ENCODE data around the gene LDLRAP1. TPM values are rescaled to one million over a fixed set of nuclear protein-coding genes. Genes with fewer than 3 reads are reported as not detected.

Gene LDLRAP1
- total and polyA plus RNA-seq, 2 of the 4 experiments (the other 2 are of a cell fraction), result 4.5 to 14.4 TPM

DNA sequence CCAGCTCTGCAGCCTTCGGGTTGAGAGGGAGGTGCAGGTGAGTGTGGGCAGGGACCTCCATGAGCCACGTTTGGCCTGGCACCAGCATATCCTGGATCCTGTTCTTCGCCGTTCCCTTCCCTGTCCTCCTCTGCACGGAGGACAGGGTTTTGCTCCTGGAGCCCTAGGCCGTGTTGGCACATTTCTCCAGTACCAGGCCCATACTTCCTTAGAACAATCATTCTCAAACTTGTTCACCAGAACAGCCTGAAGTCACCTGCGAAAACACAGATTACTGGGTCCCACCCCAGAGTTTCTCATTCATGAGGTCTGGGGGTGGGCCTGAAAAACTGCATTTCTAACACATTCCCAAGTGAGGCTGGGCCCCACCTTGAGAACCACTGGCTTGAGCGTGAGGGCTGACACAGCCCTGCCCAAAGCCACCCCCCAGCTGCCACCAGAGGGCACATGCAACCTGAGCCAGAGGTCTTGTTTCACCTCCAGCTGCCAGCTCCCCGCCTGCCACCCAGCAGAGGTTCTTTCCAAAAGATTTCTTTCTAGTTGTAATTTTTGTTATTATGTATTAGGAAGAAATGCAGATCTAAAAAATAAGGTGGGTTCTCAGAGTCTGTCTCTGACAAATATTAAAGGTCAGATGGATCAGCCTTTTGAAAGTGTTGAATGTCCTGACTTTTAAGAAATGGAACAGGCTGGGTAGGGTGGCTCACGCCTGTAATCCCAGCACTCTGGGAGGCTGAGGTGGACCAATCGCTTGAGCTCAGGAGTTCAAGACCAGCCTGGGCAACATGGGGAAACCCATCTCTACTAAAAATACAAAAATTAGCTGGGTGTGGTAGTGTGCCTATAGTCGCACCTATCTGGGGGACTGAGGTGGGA is 39.6 kb upstream of the LDLRAP1 start:
- Histone ChIP-seq H3K14ac (replicated peaks; ENCODE audit: low read depth, low read length) (peak overlapping the region; percentile 16), H2BK5ac (ENCODE audit: low read depth, low read length, poor library complexity, severe bottlenecking) (peak overlapping the region; percentile 67), H3K9ac (ENCODE audit: low read depth, low read length) (peak overlapping the region; percentile 27; the same call in 1 of the 2 replicates), H3K36me3 (ENCODE audit: control insufficient read depth, insufficient read depth, low read length) (peaks cover 2% of the 10 kb centered on the region; the same call in 1 of the 2 replicates), H3K56ac (ENCODE audit: extremely low read depth, insufficient read depth, low read length) (peak overlapping the region; percentile 19; the same call in 1 of the 2 replicates), H4K5ac (ENCODE audit: low read depth, low read length) (peak overlapping the region; percentile 78), H3K4me1 (ENCODE audit: control insufficient read depth, insufficient read depth, low read length) (peaks cover 38% of the 10 kb centered on the region), H2BK20ac (ENCODE audit: low read depth, low read length) (peak overlapping the region; percentile 82), H4K91ac (ENCODE audit: insufficient read depth, low read depth, low read length) (peak overlapping the region; percentile 76), H2BK15ac (ENCODE audit: low read depth, low read length) (peak overlapping the region; percentile 35; the same call in 1 of the 3 replicates), H2AK5ac (ENCODE audit: low read depth, low read length) (peak overlapping the region; percentile 83), H3K4me2 (ENCODE audit: low read depth, low read length) (no peak overlapping the region), H3K79me1 (ENCODE audit: low read depth in 1 of 2, low read length in 2 of 2) (0 out of 4 replicates have a peak, but pooled peaks cover 0 to 4% of the 10 kb centered on the region in 2 experiments), H2AK9ac (replicated peaks; ENCODE audit: low read depth, low read length, poor library complexity) (no peak overlapping the region), H2AFZ (replicated peaks; ENCODE audit: low read length, poor library complexity) (no peak overlapping the region), H3K23ac (ENCODE audit: low read depth, low read length) (0 out of 2 replicates have a peak overlapping the region, but pooled peaks have one; percentile 4), H3K9me3 (ENCODE audit: control insufficient read depth, insufficient read depth, low read length) (no peaks in the 10 kb centered on the region), H4K20me1 (ENCODE audit: insufficient read depth, low read length) (0 out of 2 replicates have a peak, but pooled peaks cover 4% of the 10 kb centered on the region), H3K18ac (ENCODE audit: low read depth, low read length) (peak overlapping the region; percentile 53; the same call in 1 of the 2 replicates), H2BK120ac (ENCODE audit: low read depth, low read length) (peak overlapping the region; percentile 75), H3K9me1 (ENCODE audit: insufficient read depth, low read length) (peaks cover 15% of the 10 kb centered on the region), H3K27ac (ENCODE audit: insufficient read depth, low read length) (peak overlapping the region; percentile 57), H3K4me3 (ENCODE audit: insufficient read depth, low read depth, low read length) (no peak overlapping the region), H3K4ac (ENCODE audit: low read depth, low read length) (peak overlapping the region; percentile 74), H3K27me3 (ENCODE audit: control insufficient read depth, insufficient read depth, low read length) (no peaks in the 10 kb centered on the region), H4K8ac (ENCODE audit: low read depth in 2 of 2, low read length in 2 of 2) (peak overlapping the region; percentile 52 to 66; a peak in 3 of 4 replicates)
- no peak for DNase-seq
- POLR2A ChIA-PET (ENCODE audit: unreplicated experiment), result no interaction called here
- dilution Hi-C loops (cut with HindIII; ENCODE audit: low sequenced_read_pairs, unreplicated experiment) (no loop called here), in situ Hi-C loops (cut with MboI; ENCODE audit: low sequenced_read_pairs) (loop anchor here (25.0 kb wide), 1 partner anchor 91 kb away; the partner anchor contains the start of gene RHCE), intact Hi-C loops (cut with micrococcal nuclease) (no loop called here)
- no peak for TF ChIP-seq POLR2A (IDR thresholded peaks at IDR 0.05; ENCODE audit: low read depth, low read length)
- TF ChIP-seq, protein P1, sequence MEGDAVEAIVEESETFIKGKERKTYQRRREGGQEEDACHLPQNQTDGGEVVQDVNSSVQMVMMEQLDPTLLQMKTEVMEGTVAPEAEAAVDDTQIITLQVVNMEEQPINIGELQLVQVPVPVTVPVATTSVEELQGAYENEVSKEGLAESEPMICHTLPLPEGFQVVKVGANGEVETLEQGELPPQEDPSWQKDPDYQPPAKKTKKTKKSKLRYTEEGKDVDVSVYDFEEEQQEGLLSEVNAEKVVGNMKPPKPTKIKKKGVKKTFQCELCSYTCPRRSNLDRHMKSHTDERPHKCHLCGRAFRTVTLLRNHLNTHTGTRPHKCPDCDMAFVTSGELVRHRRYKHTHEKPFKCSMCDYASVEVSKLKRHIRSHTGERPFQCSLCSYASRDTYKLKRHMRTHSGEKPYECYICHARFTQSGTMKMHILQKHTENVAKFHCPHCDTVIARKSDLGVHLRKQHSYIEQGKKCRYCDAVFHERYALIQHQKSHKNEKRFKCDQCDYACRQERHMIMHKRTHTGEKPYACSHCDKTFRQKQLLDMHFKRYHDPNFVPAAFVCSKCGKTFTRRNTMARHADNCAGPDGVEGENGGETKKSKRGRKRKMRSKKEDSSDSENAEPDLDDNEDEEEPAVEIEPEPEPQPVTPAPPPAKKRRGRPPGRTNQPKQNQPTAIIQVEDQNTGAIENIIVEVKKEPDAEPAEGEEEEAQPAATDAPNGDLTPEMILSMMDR (conservative IDR thresholded peaks at IDR 0.05; ENCODE audit: low read depth, low read length), result peak; percentile 31
- TF ChIP-seq, protein P2, sequence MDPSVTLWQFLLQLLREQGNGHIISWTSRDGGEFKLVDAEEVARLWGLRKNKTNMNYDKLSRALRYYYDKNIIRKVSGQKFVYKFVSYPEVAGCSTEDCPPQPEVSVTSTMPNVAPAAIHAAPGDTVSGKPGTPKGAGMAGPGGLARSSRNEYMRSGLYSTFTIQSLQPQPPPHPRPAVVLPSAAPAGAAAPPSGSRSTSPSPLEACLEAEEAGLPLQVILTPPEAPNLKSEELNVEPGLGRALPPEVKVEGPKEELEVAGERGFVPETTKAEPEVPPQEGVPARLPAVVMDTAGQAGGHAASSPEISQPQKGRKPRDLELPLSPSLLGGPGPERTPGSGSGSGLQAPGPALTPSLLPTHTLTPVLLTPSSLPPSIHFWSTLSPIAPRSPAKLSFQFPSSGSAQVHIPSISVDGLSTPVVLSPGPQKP (IDR thresholded peaks at IDR 0.05; ENCODE audit: borderline replicate concordance, low read depth, low read length), result no peak
- TF ChIP-seq CEBPB (IDR thresholded peaks at IDR 0.05; ENCODE audit: low read depth, low read length), result no peak
- TF ChIP-seq BHLHE40 (IDR thresholded peaks at IDR 0.05; ENCODE audit: low read depth, low read length), result no peak
- TF ChIP-seq SMC3 (IDR thresholded peaks at IDR 0.05; ENCODE audit: low read depth, low read length), result 0 out of 2 replicates have a peak, but pooled peaks have one; percentile 16
- TF ChIP-seq, protein P3, sequence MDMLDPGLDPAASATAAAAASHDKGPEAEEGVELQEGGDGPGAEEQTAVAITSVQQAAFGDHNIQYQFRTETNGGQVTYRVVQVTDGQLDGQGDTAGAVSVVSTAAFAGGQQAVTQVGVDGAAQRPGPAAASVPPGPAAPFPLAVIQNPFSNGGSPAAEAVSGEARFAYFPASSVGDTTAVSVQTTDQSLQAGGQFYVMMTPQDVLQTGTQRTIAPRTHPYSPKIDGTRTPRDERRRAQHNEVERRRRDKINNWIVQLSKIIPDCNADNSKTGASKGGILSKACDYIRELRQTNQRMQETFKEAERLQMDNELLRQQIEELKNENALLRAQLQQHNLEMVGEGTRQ (IDR thresholded peaks at IDR 0.05; ENCODE audit: low read depth, low read length), result no peak
- no peak for TF ChIP-seq RAD21 (IDR thresholded peaks at IDR 0.05; ENCODE audit: low read length)
- no peak for TF ChIP-seq RFX5 (IDR thresholded peaks at IDR 0.05; ENCODE audit: low read depth, low read length)
- TF ChIP-seq MAZ (IDR thresholded peaks at IDR 0.05; ENCODE audit: borderline replicate concordance, low read depth, low read length), result no peak
- no peak for TF ChIP-seq FOS (IDR thresholded peaks at IDR 0.05; ENCODE audit: low read depth, low read length)
- CTCF ChIA-PET, result interaction anchor here (1.2 to 1.4 kb wide), 3 partner anchors 12 to 17 kb away, joined by 3 to 4 read pairs (median 4); no protein-coding TSS in a partner anchor
- 100% methylated on average over 1 of the region's 12 CpGs; no CpG with 5 or more reads in 1 of the 2 experiments for WGBS, 2 experiments (ENCODE audit: extremely low coverage in 2 of 2, insufficient read length in 1 of 2)
- BruUV-seq (replicated peaks), result no TSS peak
- no peak for ATAC-seq (ENCODE audit: low read depth)
